Measurements from ENCODE around the gene ADH5.
"Not testable (repeated sequence)": the region's sequence is repeated elsewhere in the genome, so short reads cannot be mapped to it uniquely, and the experiment has no call there.

The ADH5 gene

GRCh38 chr4:99027304-99027703 lies 61.3 kb downstream of the ADH5 start:
- peaks cover 28% of the 10 kb centered on the region for H3K4me1 ChIP-seq (ENCODE audit: control insufficient read depth, low read length)
- H3K9me3 ChIP-seq (ENCODE audit: control insufficient read depth, insufficient read depth, low read length): no peaks in the 10 kb centered on the region
- TF ChIP-seq EZH2phosphoT487 (IDR thresholded peaks at IDR 0.05; ENCODE audit: borderline replicate concordance, low read length) (no peak), CTCF (IDR thresholded peaks at IDR 0.05; ENCODE audit: low read depth, low read length, poor library complexity, severe bottlenecking) (no peak)
- H4K20me1 ChIP-seq (ENCODE audit: control insufficient read depth, insufficient read depth, low read depth, low read length): no peaks in the 10 kb centered on the region
- no peak overlapping the region for H3K4me2 ChIP-seq (ENCODE audit: low read length)
- H3K79me2 ChIP-seq (ENCODE audit: control insufficient read depth, low read length): peaks cover 96% of the 10 kb centered on the region
- no peak overlapping the region for H3K4me3 ChIP-seq (ENCODE audit: low read length)
- no peaks in the 10 kb centered on the region for H3K9me2 ChIP-seq (replicated peaks; ENCODE audit: control insufficient read depth, low read length)
- H3K27ac ChIP-seq (ENCODE audit: low read depth, low read length): no peak overlapping the region
- no peaks in the 10 kb centered on the region for H3K27me3 ChIP-seq (ENCODE audit: control insufficient read depth, low read length)
- H3K36me3 ChIP-seq (ENCODE audit: control insufficient read depth, low read length): peaks cover 33% of the 10 kb centered on the region
- peaks cover 6% of the 10 kb centered on the region; the same call in 1 of the 2 replicates for H3F3A ChIP-seq (ENCODE audit: control insufficient read depth, insufficient read depth)

GRCh38 chr4:99025506-99025905 lies 63.1 kb downstream of the ADH5 start:
- TF ChIP-seq EZH2phosphoT487 (IDR thresholded peaks at IDR 0.05; ENCODE audit: borderline replicate concordance, low read length) (no peak), CTCF (IDR thresholded peaks at IDR 0.05; ENCODE audit: low read depth, low read length, poor library complexity, severe bottlenecking) (no peak)
- no peak overlapping the region for H3K27ac ChIP-seq (ENCODE audit: low read depth, low read length)
- H3F3A ChIP-seq (ENCODE audit: control insufficient read depth, insufficient read depth): peaks cover 6% of the 10 kb centered on the region; the same call in 1 of the 2 replicates
- H3K9me2 ChIP-seq (replicated peaks; ENCODE audit: control insufficient read depth, low read length): no peaks in the 10 kb centered on the region
- peaks cover 99% of the 10 kb centered on the region for H3K79me2 ChIP-seq (ENCODE audit: control insufficient read depth, low read length)
- H3K27me3 ChIP-seq (ENCODE audit: control insufficient read depth, low read length): no peaks in the 10 kb centered on the region
- H4K20me1 ChIP-seq (ENCODE audit: control insufficient read depth, insufficient read depth, low read depth, low read length): no peaks in the 10 kb centered on the region
- peaks cover 28% of the 10 kb centered on the region for H3K4me1 ChIP-seq (ENCODE audit: control insufficient read depth, low read length)
- peaks cover 4% of the 10 kb centered on the region; the same call in 1 of the 2 replicates for H3K9me3 ChIP-seq (ENCODE audit: control insufficient read depth, insufficient read depth, low read length)
- H3K4me3 ChIP-seq (ENCODE audit: low read length): no peak overlapping the region
- H3K4me2 ChIP-seq (ENCODE audit: low read length): no peak overlapping the region
- H3K36me3 ChIP-seq (ENCODE audit: control insufficient read depth, low read length): peaks cover 33% of the 10 kb centered on the region

- Histone ChIP-seq H3K4me3 (ENCODE audit: low read length) (no peak overlapping the region), H3K27me3 (ENCODE audit: control insufficient read depth, low read length) (no peaks in the 10 kb centered on the region), H3K4me1 (ENCODE audit: control insufficient read depth, low read length) (peaks cover 20% of the 10 kb centered on the region), H3K9me3 (ENCODE audit: control insufficient read depth, insufficient read depth, low read length) (peaks cover 10% of the 10 kb centered on the region; the same call in 1 of the 2 replicates), H3K27ac (ENCODE audit: low read depth, low read length) (no peak overlapping the region), H4K20me1 (ENCODE audit: control insufficient read depth, insufficient read depth, low read depth, low read length) (no peaks in the 10 kb centered on the region), H3K79me2 (ENCODE audit: control insufficient read depth, low read length) (peaks cover 99% of the 10 kb centered on the region), H3K9me2 (replicated peaks; ENCODE audit: control insufficient read depth, low read length) (no peaks in the 10 kb centered on the region), H3F3A (ENCODE audit: control insufficient read depth, insufficient read depth) (peaks cover 6% of the 10 kb centered on the region; the same call in 1 of the 2 replicates), H3K36me3 (ENCODE audit: control insufficient read depth, low read length) (peaks cover 30% of the 10 kb centered on the region), H3K4me2 (ENCODE audit: low read length) (no peak overlapping the region)
- TF ChIP-seq EZH2phosphoT487 (IDR thresholded peaks at IDR 0.05; ENCODE audit: borderline replicate concordance, low read length): no peak
- no peak for TF ChIP-seq CTCF (IDR thresholded peaks at IDR 0.05; ENCODE audit: low read depth, low read length, poor library complexity, severe bottlenecking)
These were observed 63.9 kb downstream of the ADH5 start for GRCh38 chr4:99024481-99025275.

GRCh38 chr4:99023800-99024251 lies 64.8 kb downstream of the ADH5 start:
- peaks cover 31% of the 10 kb centered on the region for H3K36me3 ChIP-seq (ENCODE audit: control insufficient read depth, low read length)
- not testable (repeated sequence) for H3K9me2 ChIP-seq (replicated peaks; ENCODE audit: control insufficient read depth, low read length); H3F3A ChIP-seq (ENCODE audit: control insufficient read depth, insufficient read depth); H4K20me1 ChIP-seq (ENCODE audit: control insufficient read depth, insufficient read depth, low read depth, low read length); H3K27me3 ChIP-seq (ENCODE audit: control insufficient read depth, low read length); H3K4me2 ChIP-seq (ENCODE audit: low read length); H3K27ac ChIP-seq (ENCODE audit: low read depth, low read length); H3K4me3 ChIP-seq (ENCODE audit: low read length)
- H3K9me3 ChIP-seq (ENCODE audit: control insufficient read depth, insufficient read depth, low read length): peaks cover 13% of the 10 kb centered on the region; the same call in 1 of the 2 replicates
- H3K4me1 ChIP-seq (ENCODE audit: control insufficient read depth, low read length): peaks cover 11% of the 10 kb centered on the region
- peaks cover 99% of the 10 kb centered on the region for H3K79me2 ChIP-seq (ENCODE audit: control insufficient read depth, low read length)
